Lower leg skin (tissue), 3 donors: ENCODE measurements around the gene DAD1.

Experiments
- CTCF ChIP-seq, 3 donors: fragments of 450-650 bp; IDR thresholded peaks; one replicate each; pipeline ENCODE4 v1.5.1; 2016; ENCODE audit warnings: antibody characterized with exemption in 3 of 3, mild to moderate bottlenecking in 3 of 3, moderate library complexity in 2 of 3
- POLR2A ChIP-seq, 2 donors: fragments of 450-650 bp; IDR thresholded peaks; one replicate each; pipeline ENCODE4 v1.6.1; 2016 to 2017; ENCODE audit warnings: antibody characterized with exemption in 2 of 2, mild to moderate bottlenecking in 1 of 2, moderate library complexity in 1 of 2

DNA sequence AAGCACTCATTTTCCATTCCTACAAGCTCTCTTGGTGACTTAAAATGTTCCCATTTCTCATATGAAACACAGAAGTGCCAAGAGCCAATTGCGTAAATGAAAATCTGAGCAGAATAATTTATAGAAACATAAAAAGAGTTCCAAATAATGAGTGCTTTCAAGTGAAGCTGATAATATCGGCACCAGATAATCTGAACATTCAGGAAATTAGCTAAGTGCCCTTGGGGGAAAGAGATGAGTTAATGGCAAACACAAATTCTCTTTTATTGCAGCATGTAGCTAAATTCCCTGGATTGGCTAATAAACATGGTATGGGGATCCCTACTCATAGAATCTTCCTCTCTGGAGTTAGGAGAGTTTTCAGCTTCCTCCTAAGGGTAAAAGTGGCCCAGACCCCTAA is 46.7 kb downstream of the DAD1 start:
- TF ChIP-seq CTCF (IDR thresholded peaks at IDR 0.05): no peak
- no peak for TF ChIP-seq POLR2A (IDR thresholded peaks at IDR 0.05)
